Suppressor macrophage (primary cell): ENCODE measurements around the gene KRTAP4-5.
"Not testable (repeated sequence)": the region's sequence is repeated elsewhere in the genome, so short reads cannot be mapped to it uniquely, and the experiment has no call there.

Experiments
- DNase-seq, 4 experiments: peaks; one replicate each; pipeline ENCODE4 v3.0.0-alpha.2; 2020 to 2022

KRTAP4-5 gene

DNA sequence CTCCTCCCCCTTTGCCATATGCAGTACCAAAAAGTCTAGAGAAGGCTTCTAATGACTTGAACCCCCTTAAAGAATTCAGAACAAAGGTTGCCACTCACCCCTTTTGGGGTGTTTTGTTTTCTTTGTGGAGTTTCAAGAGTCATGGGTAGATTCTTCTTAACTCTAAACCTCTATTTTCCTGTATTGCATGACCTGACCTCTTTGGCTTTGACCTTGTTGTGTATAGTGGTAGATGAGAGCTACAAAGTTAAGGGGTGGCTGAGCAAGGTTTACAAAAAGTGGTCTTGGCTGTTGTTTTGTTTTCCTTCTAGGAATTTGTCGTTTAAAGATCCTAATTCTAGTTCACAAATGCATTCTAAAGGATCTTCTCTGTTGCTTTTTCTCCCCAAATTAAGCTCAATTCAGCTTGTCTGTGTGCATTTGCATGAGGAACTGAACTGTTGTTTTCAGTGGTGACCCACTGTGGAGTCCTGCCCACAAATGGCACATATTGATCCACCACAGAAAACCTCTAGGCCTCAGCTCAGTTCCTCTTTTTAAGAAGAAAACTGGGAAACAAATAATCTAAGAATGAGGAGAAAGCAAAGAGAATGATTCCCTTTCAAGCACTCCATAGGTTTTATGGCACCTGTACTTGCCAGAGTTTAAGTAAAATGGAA, 40.8 kb downstream of the KRTAP4-5 start:
- not testable (repeated sequence) for DNase-seq

GRCh38 chr17:41107941-41108450, 41.6 kb downstream of the KRTAP4-5 start:
- peak in 2 of 4 experiments; percentile 8 to 34 for DNase-seq

DNA sequence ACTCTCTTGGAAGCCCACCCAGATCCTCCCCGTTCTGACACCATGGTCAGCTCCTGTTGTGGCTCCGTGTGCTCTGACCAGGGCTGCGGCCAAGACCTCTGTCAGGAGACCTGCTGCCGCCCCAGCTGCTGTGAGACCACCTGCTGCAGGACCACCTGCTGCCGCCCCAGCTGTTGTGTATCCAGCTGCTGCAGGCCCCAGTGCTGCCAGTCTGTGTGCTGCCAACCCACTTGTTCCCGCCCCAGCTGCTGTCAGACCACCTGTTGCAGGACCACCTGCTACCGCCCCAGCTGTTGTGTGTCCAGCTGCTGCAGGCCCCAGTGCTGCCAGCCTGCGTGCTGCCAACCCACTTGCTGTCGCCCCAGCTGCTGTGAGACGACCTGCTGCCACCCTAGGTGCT, 44.3 kb downstream of the KRTAP4-5 start, which contains the start of gene KRTAP4-9:
KRTAP4-9 (plus strand) TSS at position 43 of the 400 bp plus-strand sequence; CDS start at position 43, 0 bp downstream.
- DNase-seq: not testable (repeated sequence)

- DNase-seq: not testable (repeated sequence)
Measured at GRCh38 chr17:41104386-41105038, 45.1 kb downstream of the KRTAP4-5 start.

- no peak for DNase-seq
Measured at GRCh38 chr17:41103896-41104295, 45.7 kb downstream of the KRTAP4-5 start.

DNA sequence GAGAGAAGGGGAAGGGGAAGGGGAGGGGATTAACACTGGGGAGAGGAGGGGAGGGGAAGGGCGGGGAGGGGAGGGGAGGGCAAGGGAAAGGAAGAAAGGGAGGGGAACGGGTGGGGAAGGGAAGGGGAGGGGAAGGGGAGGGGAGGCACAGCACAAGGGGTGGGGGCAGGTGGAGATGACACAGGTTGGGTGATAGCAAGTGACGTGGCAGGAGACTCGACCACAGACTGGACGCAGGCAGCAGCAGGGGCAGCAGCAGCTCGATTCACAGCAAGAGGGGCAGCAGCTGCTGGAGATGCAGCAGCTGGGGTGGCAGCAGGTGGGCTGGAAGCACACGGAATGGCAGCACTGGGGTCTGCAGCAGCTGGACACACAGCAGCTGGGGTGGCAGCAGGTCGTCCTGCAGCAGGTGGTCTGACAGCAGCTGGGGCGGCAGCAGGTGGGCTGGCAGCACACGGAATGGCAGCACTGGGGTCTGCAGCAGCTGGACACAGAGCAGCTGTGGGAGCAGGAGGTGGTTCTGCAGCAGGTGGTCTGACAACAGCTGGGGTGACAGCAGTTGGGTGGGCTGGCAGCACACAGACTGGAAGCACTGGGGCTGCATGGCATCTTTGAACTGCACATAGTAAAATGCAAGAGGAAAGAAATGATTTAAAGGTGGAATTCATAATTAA, 47.9 kb downstream of the KRTAP4-5 start, which contains the start of gene KRTAP4-16:
KRTAP4-16 (minus strand) TSS at position 624 of the 674 bp plus-strand sequence; CDS start at position 624, 0 bp downstream.
- no peak for DNase-seq

- DNase-seq: peak in 1 of 4 experiments; percentile 3
Measured at GRCh38 chr17:41099682-41100480, 49.7 kb downstream of the KRTAP4-5 start.
